ENCODE results near the gene IFNLR1.

IFNLR1 gene

DNA sequence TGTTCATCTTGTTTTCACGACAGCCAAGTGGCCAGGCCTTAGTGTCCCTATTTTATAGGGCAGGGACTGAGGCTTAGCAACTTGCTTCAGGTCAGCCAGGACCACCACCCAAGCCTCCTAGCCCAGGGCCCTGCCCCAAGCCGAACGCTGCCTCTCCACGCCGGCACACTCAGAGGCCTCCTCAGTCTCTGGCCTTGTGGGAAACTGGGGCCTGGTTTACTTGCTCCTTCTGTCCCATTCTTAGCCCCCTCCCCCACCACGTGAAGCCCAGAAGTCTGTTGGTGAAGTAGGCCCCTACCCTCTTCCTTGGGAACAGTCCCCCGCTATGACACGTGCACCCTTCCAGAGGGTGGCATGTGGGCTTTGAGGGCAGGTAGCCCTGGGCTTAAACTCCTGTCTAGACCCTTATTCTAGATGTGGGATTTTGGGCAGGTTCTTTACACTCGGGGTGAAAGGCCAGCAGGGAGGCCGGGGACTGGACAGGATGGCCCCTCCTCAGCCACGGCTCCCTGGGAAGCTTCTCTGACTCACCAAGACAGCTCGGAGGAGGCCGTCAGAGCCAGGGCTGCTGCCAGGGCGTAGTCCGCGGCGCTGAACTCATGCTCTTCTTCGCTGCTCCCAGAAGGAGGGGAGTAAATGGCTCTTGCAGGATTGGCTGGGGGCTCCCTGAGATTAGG, 79.5 kb downstream of the IFNLR1 start:
- DNase-seq = no peak

DNA sequence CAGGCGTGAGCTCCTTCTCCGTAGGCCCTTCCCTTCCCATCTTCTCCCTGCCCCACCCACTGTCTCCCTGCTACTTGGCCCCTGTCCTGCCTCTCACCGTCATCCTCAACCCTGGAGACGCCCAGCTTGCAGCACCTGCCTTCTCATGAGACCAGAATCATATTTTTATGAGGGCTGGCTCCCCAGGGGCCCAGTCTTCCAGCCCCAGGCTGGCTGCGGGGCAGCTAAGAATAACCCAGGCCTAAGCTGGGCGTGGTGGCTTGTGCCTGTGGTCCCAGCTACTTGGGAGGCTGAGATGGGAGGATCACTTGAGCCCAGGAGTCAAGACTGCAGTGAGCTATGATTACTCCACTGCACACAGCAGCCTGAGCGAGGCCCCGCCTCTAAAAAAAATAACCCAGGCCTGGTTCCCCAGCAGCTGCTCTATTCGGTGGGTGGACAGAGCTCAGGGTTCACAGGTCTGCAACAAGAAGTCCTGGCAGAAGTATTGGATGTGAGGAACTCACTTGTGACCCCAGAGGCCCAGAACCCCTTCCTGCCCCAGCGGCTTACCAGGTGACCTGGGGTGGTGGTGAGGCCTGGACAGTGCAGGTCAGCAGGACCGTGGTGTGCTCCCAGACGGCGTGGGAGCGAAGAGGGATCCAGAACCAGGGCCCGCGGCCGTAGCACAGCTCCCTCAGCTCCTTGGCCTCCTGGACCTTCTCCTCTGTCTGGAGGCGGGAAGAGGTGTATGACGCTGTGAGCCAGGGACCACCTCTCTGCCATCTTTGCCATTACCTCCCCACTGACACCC, 81.5 kb downstream of the IFNLR1 start:
- DNase-seq = no peak

DNA sequence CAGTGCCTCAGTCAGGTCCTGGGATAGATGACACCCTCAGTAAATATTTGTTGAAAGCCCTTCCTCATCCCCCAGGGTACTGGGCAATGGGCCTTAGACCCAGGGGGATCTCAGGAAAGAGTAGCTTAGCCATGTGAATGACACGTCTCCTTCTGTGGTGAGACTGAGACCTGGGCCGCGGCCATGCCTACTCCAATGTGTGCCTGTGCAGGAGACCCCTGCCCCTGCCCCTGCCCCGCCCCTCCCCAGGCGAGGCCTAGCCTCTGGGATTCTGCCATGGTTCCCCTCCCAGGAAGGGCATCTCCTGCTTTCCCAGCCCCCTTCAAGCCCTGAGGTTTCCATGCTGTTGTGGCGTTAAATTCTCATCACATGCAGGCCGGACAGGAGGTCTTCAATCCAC, 82.2 kb downstream of the IFNLR1 start:
- DNase-seq = no peak

All from hypothalamus (tissue), 51 donors.